ENCODE results near the gene EME1.
A peak's percentile ranks its signal among the peaks of the same experiment; 100 is the strongest.

The EME1 gene

DNA sequence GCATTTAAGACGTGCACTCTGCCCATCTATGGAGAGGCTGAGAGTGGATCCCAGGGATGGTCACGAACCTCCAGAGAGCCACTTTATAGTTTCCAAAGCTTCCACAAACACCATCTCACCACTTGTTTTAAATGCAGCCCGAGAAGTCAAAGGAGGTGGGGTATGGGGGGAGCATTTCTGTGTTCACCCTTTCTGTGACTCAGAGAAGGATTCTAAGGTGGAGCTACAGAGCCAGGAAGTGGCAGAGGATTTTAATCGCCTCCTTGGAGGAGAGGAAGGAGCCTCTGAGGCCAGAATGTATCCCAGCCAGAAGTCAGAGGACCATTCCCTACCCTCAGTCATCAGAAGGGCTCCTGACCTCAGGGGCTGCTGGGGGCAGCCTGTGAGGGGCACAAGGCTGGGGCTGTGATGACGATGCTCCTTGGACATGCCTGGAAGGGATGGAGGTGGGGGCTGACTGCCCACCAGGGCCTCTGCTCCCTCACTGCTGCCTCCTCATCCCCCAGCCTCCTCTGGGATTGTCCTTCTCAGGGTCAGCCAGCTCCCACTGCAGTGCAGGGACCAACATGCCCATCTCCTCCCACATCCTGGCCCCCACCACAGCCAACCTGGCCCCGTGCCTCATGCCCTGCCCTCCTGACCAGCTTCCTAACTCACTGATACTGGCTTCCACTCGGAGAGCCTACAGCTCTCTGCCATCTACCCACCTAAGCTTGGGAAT is 24.3 kb upstream of the EME1 start:
- no peak for DNase-seq

DNA sequence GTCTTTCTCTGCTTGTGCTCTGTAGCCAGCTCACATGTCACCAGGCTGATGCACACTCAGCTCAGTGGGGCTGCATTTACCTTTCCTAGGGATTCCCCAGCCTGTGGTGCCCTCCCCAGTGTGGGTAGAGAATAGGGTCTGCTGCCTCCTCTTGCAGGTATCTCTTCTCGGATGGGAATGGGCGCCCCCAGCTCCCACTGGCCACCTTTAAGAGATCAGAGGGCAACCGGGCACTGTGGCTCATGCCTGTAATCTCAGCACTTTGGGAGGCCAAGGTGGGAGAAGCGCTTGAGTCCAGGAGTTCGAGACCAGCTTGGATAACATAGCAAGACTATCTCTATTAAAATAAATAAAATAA is 23.8 kb upstream of the EME1 start:
- DNase-seq: no peak

DNA sequence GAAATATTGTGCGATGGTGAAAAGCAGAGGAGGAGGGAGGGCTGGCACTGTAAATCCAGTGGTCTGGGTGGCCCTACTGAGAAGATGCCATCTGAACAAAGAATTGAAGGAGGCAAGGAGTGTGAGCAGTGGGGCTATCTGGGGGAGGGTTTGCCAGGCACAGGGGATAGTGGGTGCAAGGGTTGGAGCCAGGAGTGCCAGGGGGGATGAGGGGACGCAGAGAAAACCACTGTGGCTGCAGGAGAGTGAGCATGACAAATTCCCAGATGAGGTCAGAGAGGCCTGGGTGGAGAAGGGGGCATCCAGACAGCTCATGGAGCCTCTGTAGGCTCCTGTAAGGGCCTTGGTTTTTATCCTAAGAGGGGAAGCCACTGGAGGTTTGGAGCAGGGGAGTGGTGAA is 22.3 kb upstream of the EME1 start:
- no peak for DNase-seq

DNA sequence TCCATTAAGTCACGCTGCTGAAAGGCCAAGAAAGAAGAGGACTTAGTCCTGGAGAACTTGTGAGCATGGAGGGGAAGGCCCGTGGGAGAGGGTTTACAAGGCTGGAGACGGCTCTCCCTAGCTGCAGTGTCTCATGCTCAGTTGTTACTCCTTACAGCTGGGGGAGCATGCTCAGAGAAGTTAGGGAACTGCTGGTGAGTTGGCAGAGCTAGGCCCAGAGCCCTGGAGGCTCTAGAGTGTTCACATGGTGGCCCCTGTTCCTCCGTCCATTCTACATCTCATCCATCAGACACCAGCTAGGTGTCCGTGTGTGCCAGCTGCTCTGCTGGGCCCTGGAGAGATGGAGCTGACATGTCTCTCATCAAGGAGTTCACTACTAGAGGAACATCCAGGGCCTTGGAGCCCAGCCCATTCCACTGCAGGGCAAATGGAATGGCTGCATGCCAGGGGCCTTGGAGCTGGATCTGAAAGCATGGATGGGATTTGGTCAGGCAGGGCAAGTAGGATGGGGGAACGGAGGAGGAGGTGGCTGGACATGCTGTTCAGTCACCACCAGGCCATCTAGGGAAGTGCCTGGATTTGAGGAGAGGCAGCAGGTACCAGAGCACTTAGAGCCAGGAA is 20.8 kb upstream of the EME1 start:
- no peak for DNase-seq

DNA sequence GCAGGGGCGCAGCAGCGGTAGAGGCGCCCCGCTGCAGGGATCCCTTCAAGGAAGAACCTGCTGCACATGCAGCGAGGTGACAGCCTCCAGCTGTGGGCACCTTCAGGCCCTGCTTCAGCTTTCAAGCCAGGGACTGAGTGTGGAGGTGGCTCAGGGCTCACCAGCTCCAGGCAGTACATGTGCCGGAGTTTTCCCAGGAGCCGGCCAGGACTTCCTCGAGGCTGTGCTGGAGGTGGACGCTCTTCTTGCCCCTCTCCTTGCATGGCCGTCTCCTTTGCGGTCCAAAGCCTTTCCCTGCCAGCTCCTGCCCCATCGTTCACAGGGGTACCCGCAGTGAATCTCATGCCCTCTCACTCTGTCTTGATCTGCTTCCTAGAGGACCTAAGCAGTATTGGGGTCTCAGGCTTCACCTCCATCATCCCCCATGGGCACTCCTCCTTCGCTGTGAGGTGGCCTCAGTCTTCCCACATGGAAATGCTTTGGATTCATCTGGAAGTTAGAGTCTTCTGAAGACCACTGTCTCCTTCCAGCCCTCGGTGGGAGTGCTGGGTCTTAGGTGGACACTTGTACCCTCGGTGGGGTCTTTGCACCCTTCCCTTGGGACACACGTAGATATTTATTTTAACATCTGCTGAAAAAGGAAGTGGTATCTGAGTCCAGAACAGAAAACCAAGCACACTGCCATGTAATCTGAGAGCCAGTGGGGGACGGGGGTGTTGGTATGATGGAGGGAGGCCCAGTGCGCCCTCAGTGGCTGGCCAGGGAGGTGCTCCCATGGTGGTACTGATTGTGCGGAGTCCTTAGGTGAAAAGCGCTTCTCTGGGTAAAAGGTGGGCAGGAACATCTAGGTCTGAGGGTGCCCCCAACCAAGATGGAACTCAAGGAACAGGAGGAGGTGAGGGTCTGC is 20.1 kb upstream of the EME1 start:
- no peak for DNase-seq

DNA sequence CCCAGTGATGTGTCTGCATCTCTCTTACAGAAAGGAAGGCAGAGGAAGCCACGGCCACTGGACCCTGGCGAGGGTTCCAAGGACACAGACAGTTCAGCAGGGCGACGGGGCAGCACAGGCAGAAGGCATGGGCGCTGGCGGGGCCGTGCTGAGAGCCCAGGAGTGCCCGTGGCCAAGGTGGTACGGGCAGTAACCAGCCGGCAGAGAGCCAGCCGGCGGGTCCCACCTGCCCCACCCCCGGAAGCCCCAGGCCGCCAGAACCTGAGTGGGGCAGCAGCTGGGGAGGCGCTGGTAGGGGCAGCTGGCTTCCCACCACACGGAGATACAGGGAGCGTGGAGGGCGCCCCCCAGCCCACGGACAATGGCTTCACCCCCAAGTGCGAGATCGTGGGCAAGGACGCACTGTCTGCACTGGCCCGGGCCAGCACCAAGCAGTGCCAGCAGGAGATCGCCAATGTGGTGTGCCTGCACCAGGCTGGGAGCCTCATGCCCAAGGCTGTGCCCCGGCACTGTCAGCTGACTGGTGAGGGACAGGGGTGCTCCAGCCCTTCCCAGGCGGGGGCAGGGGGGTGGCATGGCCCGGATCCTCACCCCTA is 19.3 kb upstream of the EME1 start:
- no peak for DNase-seq

DNA sequence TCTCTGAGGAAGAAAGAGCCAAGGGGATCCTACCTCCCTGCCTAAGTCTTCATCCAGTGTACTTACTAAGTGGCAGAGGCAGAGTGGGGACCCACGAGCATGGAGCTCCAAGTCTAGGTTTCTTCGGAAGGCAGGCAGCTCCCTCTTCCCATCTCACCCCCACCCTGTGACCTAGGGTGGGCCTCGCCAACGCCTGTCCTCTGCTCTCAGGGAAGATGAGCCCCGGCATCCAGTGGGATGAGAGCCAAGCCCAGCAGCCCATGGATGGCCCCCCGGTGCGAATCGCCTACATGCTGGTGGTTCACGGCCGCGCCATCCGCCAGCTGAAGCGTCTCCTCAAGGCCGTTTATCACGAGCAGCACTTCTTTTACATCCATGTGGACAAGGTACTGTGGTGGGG is 18.8 kb upstream of the EME1 start:
- no peak for DNase-seq

DNA sequence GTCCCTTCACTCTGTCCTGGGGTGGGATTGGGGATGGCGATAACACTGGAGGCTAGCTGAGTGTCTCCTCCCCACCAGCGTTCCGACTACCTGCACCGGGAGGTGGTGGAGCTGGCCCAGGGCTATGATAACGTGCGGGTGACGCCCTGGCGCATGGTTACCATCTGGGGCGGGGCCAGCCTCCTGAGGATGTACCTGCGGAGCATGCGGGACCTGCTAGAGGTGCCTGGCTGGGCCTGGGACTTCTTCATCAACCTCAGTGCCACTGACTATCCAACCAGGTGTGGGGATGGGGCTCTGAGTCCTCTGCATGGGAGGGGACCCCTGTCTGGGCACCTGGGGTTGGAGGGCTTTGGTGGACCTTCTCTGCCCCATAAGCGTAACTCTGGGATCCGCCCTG is 18.3 kb upstream of the EME1 start:
- DNase-seq: no peak

DNA sequence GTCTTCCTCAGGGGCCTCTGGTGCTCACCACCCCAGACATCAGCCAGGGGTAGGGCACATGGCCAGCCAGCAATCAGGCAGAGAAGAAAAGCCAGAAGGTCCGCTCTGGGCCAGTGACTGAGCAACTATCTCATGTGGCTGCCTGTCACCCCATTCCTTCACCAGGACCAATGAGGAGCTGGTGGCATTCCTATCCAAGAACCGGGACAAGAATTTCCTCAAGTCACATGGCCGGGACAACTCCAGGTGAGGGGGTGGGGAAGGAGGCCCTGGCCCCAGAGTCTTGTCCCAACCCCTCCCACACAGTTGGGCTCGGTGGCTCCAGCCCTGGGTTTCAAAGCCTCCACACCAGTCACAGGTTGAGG is 17.7 kb upstream of the EME1 start:
- no peak for DNase-seq

DNA sequence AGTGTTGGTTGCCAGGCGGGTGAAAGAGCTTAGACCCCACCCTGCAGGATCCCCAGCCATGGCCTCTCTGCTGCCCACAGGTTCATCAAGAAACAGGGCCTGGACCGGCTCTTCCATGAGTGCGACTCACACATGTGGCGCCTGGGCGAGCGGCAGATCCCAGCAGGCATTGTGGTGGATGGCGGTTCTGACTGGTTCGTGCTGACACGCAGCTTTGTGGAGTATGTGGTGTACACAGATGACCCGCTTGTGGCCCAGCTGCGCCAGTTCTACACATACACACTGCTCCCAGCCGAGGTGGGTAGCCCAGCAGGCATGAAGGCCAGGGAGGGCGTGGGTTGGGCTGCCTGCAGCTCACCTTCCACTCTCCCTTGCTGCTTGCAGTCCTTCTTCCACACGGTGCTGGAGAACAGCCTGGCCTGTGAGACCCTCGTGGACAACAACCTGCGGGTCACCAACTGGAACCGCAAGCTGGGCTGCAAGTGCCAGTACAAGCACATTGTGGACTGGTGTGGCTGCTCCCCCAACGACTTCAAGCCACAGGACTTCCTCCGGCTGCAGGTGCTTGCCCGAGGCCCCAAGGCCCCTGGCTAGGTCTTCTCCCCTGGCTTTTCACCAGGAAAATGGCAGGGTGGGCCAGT is 17.2 kb upstream of the EME1 start:
- no peak for DNase-seq

DNA sequence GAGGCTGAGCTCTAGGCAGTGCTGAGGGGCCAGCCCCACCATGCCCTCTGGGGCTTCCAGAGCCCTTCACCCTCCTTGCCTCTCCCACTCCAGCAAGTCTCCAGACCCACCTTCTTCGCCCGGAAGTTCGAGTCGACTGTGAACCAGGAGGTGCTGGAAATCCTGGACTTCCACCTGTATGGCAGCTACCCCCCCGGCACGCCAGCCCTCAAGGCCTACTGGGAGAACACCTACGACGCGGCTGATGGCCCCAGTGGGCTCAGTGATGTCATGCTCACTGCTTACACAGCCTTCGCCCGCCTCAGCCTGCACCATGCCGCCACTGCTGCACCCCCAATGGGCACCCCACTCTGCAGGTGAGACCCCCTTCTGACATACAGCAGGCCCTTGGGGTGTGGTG is 16.6 kb upstream of the EME1 start:
- DNase-seq: no peak

DNA sequence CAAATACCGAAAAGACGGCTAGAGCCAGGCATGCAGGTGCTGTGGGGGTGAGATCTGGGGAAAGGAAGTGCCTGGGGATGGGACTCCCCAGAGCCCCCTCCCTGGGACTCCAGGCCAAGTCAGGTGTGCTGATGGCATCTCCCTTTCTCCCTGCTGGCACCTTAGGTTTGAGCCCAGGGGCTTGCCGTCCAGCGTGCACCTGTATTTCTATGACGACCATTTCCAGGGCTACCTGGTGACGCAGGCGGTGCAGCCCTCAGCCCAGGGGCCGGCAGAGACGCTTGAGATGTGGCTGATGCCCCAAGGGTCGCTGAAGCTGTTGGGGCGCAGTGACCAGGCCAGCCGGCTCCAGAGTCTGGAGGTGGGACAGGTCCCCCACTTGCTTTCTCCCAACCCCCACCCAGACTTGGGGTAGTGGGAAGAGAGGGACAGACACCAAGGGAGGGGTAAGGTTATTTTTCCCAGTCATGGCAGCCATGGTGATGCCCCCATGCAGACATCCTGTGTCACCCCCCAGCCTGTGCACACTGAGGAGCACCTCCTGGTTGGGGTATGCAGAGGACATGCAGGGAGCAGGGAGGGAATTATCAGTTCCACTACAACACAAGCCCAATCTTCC is 16.0 kb upstream of the EME1 start:
- no peak for DNase-seq

DNA sequence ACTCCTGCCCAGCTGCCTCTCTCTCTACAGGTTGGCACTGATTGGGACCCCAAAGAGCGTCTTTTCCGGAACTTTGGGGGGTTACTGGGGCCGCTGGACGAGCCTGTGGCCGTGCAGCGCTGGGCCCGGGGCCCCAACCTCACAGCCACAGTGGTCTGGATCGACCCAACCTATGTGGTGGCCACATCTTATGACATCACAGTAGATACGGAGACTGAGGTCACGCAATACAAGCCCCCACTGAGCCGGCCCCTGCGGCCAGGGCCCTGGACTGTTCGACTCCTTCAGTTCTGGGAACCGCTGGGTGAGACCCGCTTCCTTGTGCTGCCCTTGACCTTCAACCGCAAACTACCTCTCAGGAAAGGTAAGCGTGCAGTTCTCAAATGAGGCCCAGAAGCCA is 14.9 kb upstream of the EME1 start:
- no peak for DNase-seq

DNA sequence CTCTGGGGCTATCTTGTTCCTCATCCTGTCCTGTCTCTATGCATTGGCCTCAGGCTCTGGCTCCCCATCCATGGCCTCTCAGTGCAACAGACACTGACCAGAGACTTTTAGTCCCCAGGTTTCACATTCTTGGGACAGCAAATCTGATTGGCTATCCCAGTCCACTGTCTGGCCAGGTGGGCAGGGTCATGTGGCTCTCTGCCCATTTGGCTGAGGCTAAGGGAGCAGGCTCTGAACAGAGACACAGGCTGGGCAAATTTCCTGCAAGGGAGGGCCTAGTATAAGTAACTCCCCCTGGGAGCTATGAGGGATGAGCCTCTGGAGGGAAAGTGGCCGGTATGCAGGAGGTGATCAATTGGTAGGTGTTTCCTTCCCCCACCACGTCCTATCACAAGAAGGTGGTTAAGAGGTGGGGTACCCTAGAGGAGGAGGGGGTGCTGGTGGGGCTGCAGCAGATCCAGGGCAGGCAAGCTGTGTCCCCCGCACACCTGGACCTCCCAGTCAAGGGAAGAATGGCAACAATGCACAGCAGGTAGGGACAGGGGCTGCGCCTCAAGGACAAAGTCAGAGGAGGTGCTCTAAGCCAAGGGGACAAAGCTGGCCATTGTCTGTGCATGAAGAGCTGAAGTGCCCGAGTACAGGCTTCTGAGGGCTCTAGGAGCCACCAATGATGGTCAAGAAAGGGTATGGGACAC is 13.9 kb upstream of the EME1 start:
- no peak for DNase-seq

DNA sequence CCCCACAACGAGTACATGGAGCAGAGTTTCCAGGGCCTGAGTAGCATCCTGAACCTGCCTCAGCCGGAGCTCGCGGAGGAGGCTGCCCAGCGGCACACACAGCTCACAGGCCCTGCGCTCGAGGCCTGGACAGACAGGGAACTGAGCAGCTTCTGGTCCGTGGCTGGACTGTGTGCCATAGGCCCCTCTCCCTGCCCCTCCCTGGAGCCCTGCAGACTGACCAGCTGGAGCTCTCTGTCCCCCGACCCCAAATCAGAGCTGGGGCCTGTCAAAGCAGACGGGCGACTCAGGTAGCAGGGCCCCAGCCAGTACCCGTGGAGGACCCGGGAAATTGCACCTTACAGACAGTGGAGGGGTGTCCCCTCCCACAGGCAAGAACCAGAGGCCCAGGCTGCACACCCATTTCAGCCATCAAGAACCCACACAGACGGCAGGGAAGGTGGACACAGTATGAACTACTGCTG is 13.0 kb upstream of the EME1 start:
- DNase-seq: no peak

DNA sequence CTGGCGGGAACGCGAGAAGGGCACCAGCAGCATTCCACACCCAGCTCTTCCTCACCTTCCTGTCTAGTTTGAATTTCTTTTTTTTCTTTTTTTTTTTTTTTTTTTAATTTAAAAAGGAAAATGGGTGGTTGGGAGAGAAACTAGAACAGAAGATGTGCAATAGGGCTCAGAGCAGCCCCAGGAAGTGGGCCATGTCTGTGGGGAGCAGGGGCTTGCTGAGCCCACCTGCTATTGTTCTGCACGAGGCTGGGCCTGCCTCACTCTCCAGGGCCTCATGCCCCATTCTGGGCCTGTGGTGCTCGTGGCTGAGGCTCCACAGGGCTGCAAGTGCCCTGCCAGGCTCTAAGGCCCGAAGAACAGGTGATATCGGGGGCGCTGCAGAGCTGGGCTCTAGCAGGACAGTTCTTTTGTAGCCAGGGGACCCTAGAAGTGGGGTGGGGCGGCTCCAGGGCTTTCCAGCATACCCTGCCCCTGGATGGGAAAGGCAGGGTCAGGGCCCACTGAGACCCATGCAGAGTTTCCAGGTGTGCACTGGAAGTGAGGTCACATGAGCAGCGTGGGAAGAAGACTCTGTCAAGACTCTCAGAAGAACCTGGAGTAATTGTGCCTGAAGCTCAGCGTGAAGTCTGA is 12.4 kb upstream of the EME1 start:
- no peak for DNase-seq

DNA sequence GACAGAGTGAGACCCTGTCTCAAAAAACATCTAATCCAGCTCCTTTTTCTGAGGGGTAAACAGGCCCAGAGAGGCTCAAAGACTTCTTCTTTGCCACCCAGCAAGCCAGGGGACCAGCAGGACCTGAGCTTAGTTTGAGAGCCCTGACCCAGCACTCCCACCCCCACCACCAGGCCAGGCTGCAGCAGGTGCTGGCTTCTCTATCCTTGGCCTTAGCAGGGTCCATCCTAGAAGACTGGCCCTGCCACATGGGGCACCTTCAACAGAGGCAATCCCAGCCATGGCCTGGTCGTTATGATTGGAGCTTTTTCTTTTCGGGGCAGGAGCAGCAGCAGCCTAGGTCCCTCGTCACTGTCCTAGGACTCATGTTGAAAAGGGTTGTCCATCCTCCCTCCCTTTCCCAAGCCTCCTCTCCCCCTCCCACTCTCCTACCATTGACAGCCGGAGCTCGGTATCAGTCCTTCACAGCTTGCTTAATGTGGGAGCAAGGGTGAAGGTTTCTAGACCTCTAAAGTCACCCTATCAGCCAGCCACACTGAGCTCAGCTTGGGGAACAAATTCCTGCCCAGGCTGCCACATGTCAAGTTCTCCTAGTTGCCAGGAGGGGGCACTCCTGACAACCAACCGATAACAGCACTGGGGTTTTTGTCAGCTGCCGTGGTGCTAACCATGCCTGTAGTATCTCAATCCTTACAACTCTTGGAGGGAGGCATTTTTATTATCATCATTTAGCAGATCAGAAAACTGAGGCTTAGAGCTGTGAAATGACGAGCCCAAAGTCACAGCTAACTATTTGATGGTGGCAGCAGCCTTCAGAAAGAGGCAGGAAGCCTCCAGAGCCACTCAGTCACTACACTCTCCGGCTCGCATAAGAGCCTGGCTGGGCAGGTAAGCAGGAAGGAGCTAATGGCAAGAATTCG is 11.2 kb upstream of the EME1 start:
- peak; percentile 38 to 61 for DNase-seq

DNA sequence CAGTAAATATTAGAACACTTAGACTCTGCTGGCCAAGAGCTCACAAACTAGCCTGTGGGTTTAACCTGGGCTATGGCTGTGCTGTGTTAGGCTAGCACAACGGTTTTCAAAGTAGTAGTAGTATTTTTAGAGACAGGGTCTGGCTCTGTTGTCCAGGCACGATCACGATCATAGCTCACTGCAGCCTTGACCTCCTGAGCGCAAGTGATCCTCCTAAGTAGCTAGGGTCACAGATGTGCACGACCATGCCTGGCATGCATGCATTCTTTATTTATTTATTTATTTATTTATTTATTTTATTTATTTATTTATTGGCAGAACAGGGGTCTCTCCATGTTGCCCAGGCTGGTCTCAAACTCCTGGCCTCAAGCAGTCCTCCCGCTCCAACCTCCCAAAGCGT is 10.4 kb upstream of the EME1 start:
- no peak for DNase-seq

DNA sequence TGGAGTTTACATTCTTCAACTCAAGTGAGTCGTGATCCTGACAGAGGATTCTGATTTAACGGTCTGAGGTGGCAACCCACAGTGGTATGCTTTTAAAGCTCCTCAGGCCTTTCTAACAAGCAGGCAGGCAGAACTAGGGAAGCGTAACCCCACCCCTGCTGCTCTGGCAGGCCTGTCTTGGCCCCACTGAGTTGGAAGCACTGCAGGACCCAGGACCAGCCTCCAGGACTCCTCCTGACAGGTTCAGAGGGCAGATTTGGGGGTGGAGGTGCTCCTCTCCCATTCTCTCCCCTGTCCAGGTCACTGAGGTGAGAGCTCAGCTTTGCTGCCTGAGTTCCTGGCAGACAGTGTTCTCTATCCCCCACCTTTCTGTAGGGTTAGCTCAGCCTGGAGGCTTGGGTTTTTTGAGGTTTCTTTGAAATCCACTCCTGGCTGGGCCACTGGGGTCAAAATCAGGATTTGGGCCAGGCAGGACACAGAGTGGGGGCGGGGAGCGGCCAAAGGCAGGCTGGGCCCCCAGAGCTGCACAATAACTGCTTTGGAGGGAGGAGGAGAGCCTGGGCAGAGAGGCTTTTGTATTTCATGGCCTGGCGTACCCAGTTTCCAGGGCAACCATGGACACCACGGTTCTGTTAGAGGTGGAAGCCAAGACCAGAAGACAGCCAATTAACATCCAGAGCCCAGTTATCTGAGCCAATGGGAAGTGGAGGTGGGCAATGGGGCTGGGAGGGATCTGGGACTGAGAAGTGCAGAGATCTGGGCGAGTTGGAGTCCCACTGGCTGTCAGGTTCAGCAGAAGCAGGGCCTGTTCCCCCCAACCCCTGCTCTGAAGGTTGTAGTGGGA is 9.6 kb upstream of the EME1 start:
- DNase-seq: no peak
